ENCODE data around the gene THSD7A. TPM values are rescaled to one million over a fixed set of nuclear protein-coding genes. Genes with fewer than 3 reads are reported as not detected.

THSD7A gene
- total and polyA plus RNA-seq, 2 of the 8 experiments (the other 6 are each of a cell fraction or from before 2014, with no cell fraction given), result 0.44 to 1.2 TPM

- no peaks in the 10 kb centered on the region for H3K27me3 ChIP-seq (replicated peaks in 1 of 4; ENCODE audit: control insufficient read depth in 3 of 4, extremely low read depth in 1 of 4, insufficient read depth in 3 of 4, low read length in 3 of 4)
- H2BK120ac ChIP-seq (replicated peaks; ENCODE audit: low read depth, low read length), result no peak overlapping the region
- 94% methylated on average over 8 of the region's 8 CpGs; no CpG with 5 or more reads in 1 of the 2 experiments for WGBS, 2 experiments (ENCODE audit: extremely low coverage in 1 of 2, insufficient coverage in 1 of 2, insufficient read length in 1 of 2, insufficient replicate concordance in 2 of 2, low coverage in 1 of 2, low lambda C conversion rate in 2 of 2, missing lambda C conversion rate in 1 of 2)
- no peak for TF ChIP-seq CEBPB (IDR thresholded peaks at IDR 0.05; ENCODE audit: low read depth, low read length)
- H3K4me1 ChIP-seq (replicated peaks in 1 of 4; ENCODE audit: control insufficient read depth in 3 of 4, insufficient read depth in 4 of 4, low read length in 3 of 4), result peaks cover 0 to 2% (median 0%) of the 10 kb centered on the region in 4 experiments; a peak in 1 of 7 replicates
- H3K23ac ChIP-seq (ENCODE audit: insufficient read length), result no peak overlapping the region
- no peak overlapping the region for H3K4me3 ChIP-seq (ENCODE audit: extremely low read depth in 1 of 4, insufficient read depth in 2 of 4, low read depth in 3 of 4, low read length in 4 of 4)
- peaks cover 3 to 7% of the 10 kb centered on the region in 2 experiments; a peak in 2 of 4 replicates for H3K9me3 ChIP-seq (ENCODE audit: insufficient read depth in 2 of 2, low read depth in 1 of 2, low read length in 1 of 2)
- H3K23me2 ChIP-seq (ENCODE audit: low read depth, low read length), result no peaks in the 10 kb centered on the region
- H2BK5ac ChIP-seq (ENCODE audit: low read depth, low read length), result no peak overlapping the region
- H4K8ac ChIP-seq (ENCODE audit: extremely low read depth, insufficient read depth, low read length), result no peak overlapping the region
- ChIA-PET POLR2A (ENCODE audit: partially characterized antibody) (no interaction called here), CTCF (ENCODE audit: partially characterized antibody) (interaction anchor here (0.7 kb wide), 1 partner anchor 13 kb away, joined by 3 read pairs; no protein-coding TSS in a partner anchor)
- H4K91ac ChIP-seq (replicated peaks; ENCODE audit: insufficient read length, low read length), result no peak overlapping the region
- no peak overlapping the region for H2BK12ac ChIP-seq (ENCODE audit: low read depth, low read length)
- H4K20me1 ChIP-seq (replicated peaks in 1 of 2; ENCODE audit: control insufficient read depth in 1 of 2, insufficient read depth in 2 of 2, low read length in 2 of 2), result no peaks in the 10 kb centered on the region
- no peak overlapping the region for H2AK5ac ChIP-seq (ENCODE audit: low read depth, low read length)
- H3K9ac ChIP-seq (replicated peaks in 1 of 4; ENCODE audit: extremely low read depth in 1 of 4, low read depth in 3 of 4, low read length in 3 of 4), result no peak overlapping the region
- no peak overlapping the region for H3K27ac ChIP-seq (ENCODE audit: low read depth, low read length)
- no peak for FAIRE-seq
- no peak overlapping the region for H3K14ac ChIP-seq (ENCODE audit: insufficient read length)
- no peak overlapping the region for H4K5ac ChIP-seq (ENCODE audit: insufficient read length, low read depth, low read length)
- no peaks in the 10 kb centered on the region for H3K79me2 ChIP-seq (ENCODE audit: control insufficient read depth in 1 of 2, insufficient read depth in 2 of 2, low read length in 2 of 2)
- no peaks in the 10 kb centered on the region for H3K79me1 ChIP-seq (ENCODE audit: low read depth, low read length)
- H2BK15ac ChIP-seq (ENCODE audit: low read length), result no peak overlapping the region
- no peak overlapping the region for H3K18ac ChIP-seq (ENCODE audit: extremely low read depth, low read length)
- no peak overlapping the region for H2AFZ ChIP-seq (ENCODE audit: low read length)
- H3K36me3 ChIP-seq (ENCODE audit: control insufficient read depth in 2 of 4, insufficient read depth in 4 of 4, low read length in 3 of 4), result no peaks in the 10 kb centered on the region
- H3K4ac ChIP-seq (replicated peaks; ENCODE audit: insufficient read length, low read depth, low read length), result no peak overlapping the region
- no peak for DNase-seq (ENCODE audit: low read depth in 1 of 2, low spot score in 2 of 2)
- no peak overlapping the region for H3K4me2 ChIP-seq (ENCODE audit: insufficient read depth in 1 of 2, low read depth in 2 of 2, low read length in 2 of 2)
- H2BK20ac ChIP-seq (ENCODE audit: low read length), result no peak overlapping the region
- no peak overlapping the region for H3K56ac ChIP-seq (replicated peaks; ENCODE audit: insufficient read length, low read depth, low read length)
Observed at GRCh38 chr7:11410656-11411644, 421.0 kb downstream of the THSD7A start.

Data from H1 (cell line).